K562 (cell line): ENCODE results near the gene TDG. TPM values are rescaled to one million over a fixed set of nuclear protein-coding genes. Genes with fewer than 3 reads are reported as not detected.
A peak's percentile ranks its signal among the peaks of the same experiment; 100 is the strongest.

Experiments
- CCAR2 ChIP-seq: fragments of 200-400 bp; formaldehyde crosslinking; IDR thresholded peaks from 2 replicates; pipeline ENCODE4 v1.6.1; 2017; ENCODE audit warnings: mild to moderate bottlenecking, low read depth, low read length
- ESRRA ChIP-seq: fragments of 450-650 bp; IDR thresholded peaks from 2 replicates; pipeline ENCODE4 v1.6.1; 2014; ENCODE audit warnings: low read depth, mild to moderate bottlenecking, moderate library complexity, borderline replicate concordance
- HCFC1 ChIP-seq: IDR thresholded peaks from 2 replicates; pipeline ENCODE4 v1.6.1; 2012; ENCODE audit warnings: low read depth, low read length, improper control_type of control experiment
- KAT7 ChIP-seq: sonication (generic); formaldehyde crosslinking; IDR thresholded peaks from 2 replicates; pipeline ENCODE4 v1.8.0; 2022; ENCODE audit warnings: missing genetic modification reagents, mild to moderate bottlenecking, borderline replicate concordance
- L3MBTL2 ChIP-seq: fragments of 450-650 bp; IDR thresholded peaks from 2 replicates; pipeline ENCODE4 v1.6.1; 2016; ENCODE audit warnings: mild to moderate bottlenecking, moderate library complexity
- LARP7 ChIP-seq: fragments of 450-650 bp; IDR thresholded peaks from 2 replicates; pipeline ENCODE4 v1.6.1; 2016
- POLR2B ChIP-seq: fragments of 450-650 bp; IDR thresholded peaks from 2 replicates; pipeline ENCODE4 v1.6.1; 2018; ENCODE audit warnings: low read depth; ENCODE audit not compliant: partially characterized antibody
- RBM22 ChIP-seq: fragments of 200-400 bp; formaldehyde crosslinking; IDR thresholded peaks from 2 replicates; pipeline ENCODE4 v1.6.1; 2018; ENCODE audit warnings: low read length, low read depth; ENCODE audit not compliant: poor library complexity, severe bottlenecking
- RERE ChIP-seq: sonication (generic); formaldehyde crosslinking; IDR thresholded peaks from 2 replicates; pipeline ENCODE4 v1.8.0; 2023; ENCODE audit warnings: missing genetic modification reagents, mild to moderate bottlenecking, borderline replicate concordance
- SIN3A ChIP-seq, 2 experiments: fragments of 150-350 bp in 1 of 2; IDR thresholded peaks; 2 replicates each; pipeline ENCODE4 v1.6.1; 2011 to 2016; ENCODE audit warnings: borderline replicate concordance in 2 of 2, low read depth in 2 of 2, low read length in 2 of 2, mild to moderate bottlenecking in 2 of 2, moderate library complexity in 2 of 2; ENCODE audit not compliant: control insufficient read depth in 1 of 2
- TAL1 ChIP-seq: fragments of 450-650 bp; IDR thresholded peaks from 2 replicates; pipeline ENCODE4 v1.6.1; 2016; ENCODE audit warnings: mild to moderate bottlenecking
- YBX1 ChIP-seq: fragments of 450-650 bp; IDR thresholded peaks from 2 replicates; pipeline ENCODE4 v1.7.1; 2016; ENCODE audit warnings: mild to moderate bottlenecking
- ZFPM2 ChIP-seq: fragments of 250-450 bp; sonication (Bioruptor Pico); IDR thresholded peaks from 2 replicates; pipeline ENCODE4 v1.5.1; 2022; ENCODE audit warnings: mild to moderate bottlenecking
- ZFX ChIP-seq: sonication (generic); formaldehyde crosslinking; IDR thresholded peaks from 2 replicates; pipeline ENCODE4 v1.8.0; 2022; ENCODE audit warnings: mild to moderate bottlenecking, missing genetic modification reagents, moderate library complexity
- ZNF592 ChIP-seq: fragments of 450-650 bp; IDR thresholded peaks from 2 replicates; pipeline ENCODE4 v1.6.1; 2017; ENCODE audit warnings: antibody characterized with exemption, mild to moderate bottlenecking
- ZNF740 ChIP-seq, 3 experiments: fragments of 200-800 bp in 1 of 3; sonication (Bioruptor generic) in 1 of 3; sonication (generic) in 1 of 3; formaldehyde crosslinking in 1 of 3; IDR thresholded peaks; 2 replicates each; pipeline versions ENCODE4 v1.6.1 to v1.8.0; 2016 to 2022; ENCODE audit warnings: mild to moderate bottlenecking in 2 of 3, missing compliant biosample characterization in 2 of 3, missing genetic modification characterization in 2 of 3, missing genetic modification reagents in 1 of 3
- polyA plus RNA-seq, 8 experiments: library from polyadenylated mRNA; depleted of rRNA in 4 of 8; stranded (reverse) in 5 of 8; unstranded in 3 of 8; fragments of >200 nt; fragmentation: Nextera tagmentation in 2 of 8; fragmentation: Illumina TruSeq in 1 of 8; extraction: Ambion mirVana in 2 of 8; extraction: Trizol in 1 of 8; gene quantifications; 2 replicates each; pipeline versions ENCODE4 v1.2.1 to v1.2.3, GENCODE V29; 2011 to 2014; ENCODE audit warnings: inconsistent platforms in 1 of 8, missing spikeins in 1 of 8
- total RNA-seq, 7 experiments: library from RNA; depleted of rRNA in 6 of 7; stranded (reverse); fragments of >200 nt in 6 of 7; fragmentation: Illumina TruSeq in 2 of 7; extraction: Trizol in 2 of 7; gene quantifications; 2 replicates each; pipeline versions ENCODE4 v1.2.1 to v1.2.3, GENCODE V29; 2011 to 2021; ENCODE audit warnings: low replicate concordance in 1 of 7

The TDG gene
- total and polyA plus RNA-seq, 9 of the 15 experiments (the other 6 are each of a cell fraction or from before 2014, with no cell fraction given), result 37.6 to 77.2 (median 64.0) TPM

- TF ChIP-seq ZFPM2 (CRISPR knock-in tag) (no peak), KAT7 (CRISPR knock-in tag) (0 out of 2 replicates have a peak, but pooled peaks have one; percentile 64), HCFC1 (peak; percentile 92), YBX1 (no peak), ESRRA (no peak), ZNF740 (CRISPR knock-in tag; IDR thresholded peaks at IDR 0.05) (no peak), ZNF740 (tag; IDR thresholded peaks at IDR 0.05) (0 out of 4 replicates have a peak, but pooled peaks of 1 of the 2 experiments have one; percentile 1), LARP7 (no peak), ZNF592 (peak; percentile 62; the same call in 1 of the 2 replicates), RERE (CRISPR knock-in tag) (no peak), SIN3A (IDR thresholded peaks at IDR 0.05; ENCODE audit: borderline replicate concordance in 2 of 2, control insufficient read depth in 1 of 2, low read depth in 2 of 2, low read length in 2 of 2) (0 out of 4 replicates have a peak, but pooled peaks of 1 of the 2 experiments have one; percentile 24), ZFX (peak; percentile 76), RBM22 (no peak), POLR2B (no peak), TAL1 (no peak), L3MBTL2 (peak; percentile 57), CCAR2 (no peak)
These were observed 36.5 kb upstream of the TDG start (continued) for GRCh38 chr12:103929046-103929783.
